ENCODE measurements around the gene ZDHHC1. TPM values are rescaled to one million over a fixed set of nuclear protein-coding genes. Genes with fewer than 3 reads are reported as not detected.

Gene ZDHHC1
- total and polyA plus RNA-seq, 4 donors = 0.33 to 1.6 (median 1.1) TPM

DNA sequence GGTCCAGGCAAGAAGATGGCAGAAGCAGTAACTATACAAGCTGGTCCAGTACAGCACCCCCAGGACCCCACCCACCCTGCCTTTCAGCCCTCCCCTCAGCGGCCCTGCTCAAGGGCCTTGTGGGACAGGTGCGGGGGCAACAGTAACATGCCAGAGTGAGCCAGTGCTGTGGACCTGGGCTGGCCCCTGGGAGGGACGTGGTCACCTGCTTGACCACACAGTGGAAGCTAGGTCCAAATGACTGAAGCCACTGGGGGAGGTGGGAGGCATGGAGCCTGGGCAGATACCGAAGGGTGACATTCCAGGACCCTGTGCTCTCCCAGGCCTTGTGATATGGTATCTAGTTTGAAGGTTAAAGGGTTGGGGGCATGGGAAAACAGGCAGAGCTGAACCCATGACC is 47.4 kb upstream of the ZDHHC1 start (continued):
- TF ChIP-seq, protein P1, sequence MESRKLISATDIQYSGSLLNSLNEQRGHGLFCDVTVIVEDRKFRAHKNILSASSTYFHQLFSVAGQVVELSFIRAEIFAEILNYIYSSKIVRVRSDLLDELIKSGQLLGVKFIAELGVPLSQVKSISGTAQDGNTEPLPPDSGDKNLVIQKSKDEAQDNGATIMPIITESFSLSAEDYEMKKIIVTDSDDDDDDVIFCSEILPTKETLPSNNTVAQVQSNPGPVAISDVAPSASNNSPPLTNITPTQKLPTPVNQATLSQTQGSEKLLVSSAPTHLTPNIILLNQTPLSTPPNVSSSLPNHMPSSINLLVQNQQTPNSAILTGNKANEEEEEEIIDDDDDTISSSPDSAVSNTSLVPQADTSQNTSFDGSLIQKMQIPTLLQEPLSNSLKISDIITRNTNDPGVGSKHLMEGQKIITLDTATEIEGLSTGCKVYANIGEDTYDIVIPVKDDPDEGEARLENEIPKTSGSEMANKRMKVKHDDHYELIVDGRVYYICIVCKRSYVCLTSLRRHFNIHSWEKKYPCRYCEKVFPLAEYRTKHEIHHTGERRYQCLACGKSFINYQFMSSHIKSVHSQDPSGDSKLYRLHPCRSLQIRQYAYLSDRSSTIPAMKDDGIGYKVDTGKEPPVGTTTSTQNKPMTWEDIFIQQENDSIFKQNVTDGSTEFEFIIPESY (IDR thresholded peaks at IDR 0.05) = no peak
- TF ChIP-seq, protein P2, sequence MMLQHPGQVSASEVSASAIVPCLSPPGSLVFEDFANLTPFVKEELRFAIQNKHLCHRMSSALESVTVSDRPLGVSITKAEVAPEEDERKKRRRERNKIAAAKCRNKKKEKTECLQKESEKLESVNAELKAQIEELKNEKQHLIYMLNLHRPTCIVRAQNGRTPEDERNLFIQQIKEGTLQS (IDR thresholded peaks at IDR 0.05) = no peak
- TF ChIP-seq RAD21 (IDR thresholded peaks at IDR 0.05) (no peak), YY1 (IDR thresholded peaks at IDR 0.05) (no peak), HNF4G (IDR thresholded peaks at IDR 0.05) (no peak), TAF1 (conservative IDR thresholded peaks at IDR 0.05) (no peak), JUND (IDR thresholded peaks at IDR 0.05) (no peak), HNF4A (conservative IDR thresholded peaks at IDR 0.05) (no peak)

DNA sequence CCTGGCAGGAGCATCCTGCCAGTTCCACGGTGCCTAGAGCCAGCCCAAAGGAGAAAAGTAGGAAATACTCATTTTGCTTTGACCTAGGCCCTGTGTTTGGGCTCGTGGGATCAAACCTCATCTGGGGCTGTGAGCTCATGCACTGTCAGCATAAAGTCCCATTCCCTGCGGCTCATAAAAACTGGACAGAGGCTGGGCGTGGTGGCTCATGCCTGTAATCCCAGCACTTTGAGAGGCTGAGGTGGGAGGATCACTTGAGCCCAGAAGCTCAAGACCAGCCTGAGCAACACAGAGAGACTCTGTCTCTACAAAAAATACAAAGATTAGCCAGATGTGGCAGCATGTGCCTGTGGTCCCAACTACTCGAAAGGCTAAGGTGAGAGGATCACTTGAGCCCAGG is 46.8 kb upstream of the ZDHHC1 start:
- TF ChIP-seq, protein P3, sequence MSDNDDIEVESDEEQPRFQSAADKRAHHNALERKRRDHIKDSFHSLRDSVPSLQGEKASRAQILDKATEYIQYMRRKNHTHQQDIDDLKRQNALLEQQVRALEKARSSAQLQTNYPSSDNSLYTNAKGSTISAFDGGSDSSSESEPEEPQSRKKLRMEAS (IDR thresholded peaks at IDR 0.05) = no peak
- TF ChIP-seq, protein P1 (IDR thresholded peaks at IDR 0.05) = no peak
- TF ChIP-seq, protein P2 (IDR thresholded peaks at IDR 0.05) = no peak
- TF ChIP-seq RXRA (IDR thresholded peaks at IDR 0.05) = no peak
- no peak for TF ChIP-seq JUND (IDR thresholded peaks at IDR 0.05)
- TF ChIP-seq GABPA (IDR thresholded peaks at IDR 0.05 in 1 of 2, conservative IDR thresholded peaks at IDR 0.05 in 1 of 2) = no peak
- no peak for TF ChIP-seq HNF4G (IDR thresholded peaks at IDR 0.05)
- no peak for TF ChIP-seq SP1 (IDR thresholded peaks at IDR 0.05)
- no peak for TF ChIP-seq EGR1 (IDR thresholded peaks at IDR 0.05; ENCODE audit: low read depth in 2 of 2)
- no peak for TF ChIP-seq FOXA1 (IDR thresholded peaks at IDR 0.05)
- no peak for TF ChIP-seq FOXA2 (IDR thresholded peaks at IDR 0.05)
- TF ChIP-seq NR2F2 (IDR thresholded peaks at IDR 0.05) = no peak
- TF ChIP-seq, protein P4, sequence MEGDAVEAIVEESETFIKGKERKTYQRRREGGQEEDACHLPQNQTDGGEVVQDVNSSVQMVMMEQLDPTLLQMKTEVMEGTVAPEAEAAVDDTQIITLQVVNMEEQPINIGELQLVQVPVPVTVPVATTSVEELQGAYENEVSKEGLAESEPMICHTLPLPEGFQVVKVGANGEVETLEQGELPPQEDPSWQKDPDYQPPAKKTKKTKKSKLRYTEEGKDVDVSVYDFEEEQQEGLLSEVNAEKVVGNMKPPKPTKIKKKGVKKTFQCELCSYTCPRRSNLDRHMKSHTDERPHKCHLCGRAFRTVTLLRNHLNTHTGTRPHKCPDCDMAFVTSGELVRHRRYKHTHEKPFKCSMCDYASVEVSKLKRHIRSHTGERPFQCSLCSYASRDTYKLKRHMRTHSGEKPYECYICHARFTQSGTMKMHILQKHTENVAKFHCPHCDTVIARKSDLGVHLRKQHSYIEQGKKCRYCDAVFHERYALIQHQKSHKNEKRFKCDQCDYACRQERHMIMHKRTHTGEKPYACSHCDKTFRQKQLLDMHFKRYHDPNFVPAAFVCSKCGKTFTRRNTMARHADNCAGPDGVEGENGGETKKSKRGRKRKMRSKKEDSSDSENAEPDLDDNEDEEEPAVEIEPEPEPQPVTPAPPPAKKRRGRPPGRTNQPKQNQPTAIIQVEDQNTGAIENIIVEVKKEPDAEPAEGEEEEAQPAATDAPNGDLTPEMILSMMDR (IDR thresholded peaks at IDR 0.05; ENCODE audit: low read depth, low read length, missing input control) = no peak
- no peak for TF ChIP-seq TAF1 (conservative IDR thresholded peaks at IDR 0.05)
- TF ChIP-seq YY1 (IDR thresholded peaks at IDR 0.05) = no peak
- TF ChIP-seq, protein P5, sequence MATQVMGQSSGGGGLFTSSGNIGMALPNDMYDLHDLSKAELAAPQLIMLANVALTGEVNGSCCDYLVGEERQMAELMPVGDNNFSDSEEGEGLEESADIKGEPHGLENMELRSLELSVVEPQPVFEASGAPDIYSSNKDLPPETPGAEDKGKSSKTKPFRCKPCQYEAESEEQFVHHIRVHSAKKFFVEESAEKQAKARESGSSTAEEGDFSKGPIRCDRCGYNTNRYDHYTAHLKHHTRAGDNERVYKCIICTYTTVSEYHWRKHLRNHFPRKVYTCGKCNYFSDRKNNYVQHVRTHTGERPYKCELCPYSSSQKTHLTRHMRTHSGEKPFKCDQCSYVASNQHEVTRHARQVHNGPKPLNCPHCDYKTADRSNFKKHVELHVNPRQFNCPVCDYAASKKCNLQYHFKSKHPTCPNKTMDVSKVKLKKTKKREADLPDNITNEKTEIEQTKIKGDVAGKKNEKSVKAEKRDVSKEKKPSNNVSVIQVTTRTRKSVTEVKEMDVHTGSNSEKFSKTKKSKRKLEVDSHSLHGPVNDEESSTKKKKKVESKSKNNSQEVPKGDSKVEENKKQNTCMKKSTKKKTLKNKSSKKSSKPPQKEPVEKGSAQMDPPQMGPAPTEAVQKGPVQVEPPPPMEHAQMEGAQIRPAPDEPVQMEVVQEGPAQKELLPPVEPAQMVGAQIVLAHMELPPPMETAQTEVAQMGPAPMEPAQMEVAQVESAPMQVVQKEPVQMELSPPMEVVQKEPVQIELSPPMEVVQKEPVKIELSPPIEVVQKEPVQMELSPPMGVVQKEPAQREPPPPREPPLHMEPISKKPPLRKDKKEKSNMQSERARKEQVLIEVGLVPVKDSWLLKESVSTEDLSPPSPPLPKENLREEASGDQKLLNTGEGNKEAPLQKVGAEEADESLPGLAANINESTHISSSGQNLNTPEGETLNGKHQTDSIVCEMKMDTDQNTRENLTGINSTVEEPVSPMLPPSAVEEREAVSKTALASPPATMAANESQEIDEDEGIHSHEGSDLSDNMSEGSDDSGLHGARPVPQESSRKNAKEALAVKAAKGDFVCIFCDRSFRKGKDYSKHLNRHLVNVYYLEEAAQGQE (IDR thresholded peaks at IDR 0.05) = no peak
- no peak for DNase-seq (ENCODE audit: low spot score)
- no peaks in the 10 kb centered on the region for H3K27me3 ChIP-seq (ENCODE audit: control insufficient read depth in 4 of 4, insufficient read depth in 4 of 4, low read length in 3 of 4)
- WGBS = 77% methylated on average over 5 of the region's 5 CpGs
- H3K9me3 ChIP-seq (ENCODE audit: control insufficient read depth in 4 of 4, low read length in 3 of 4) = no peaks in the 10 kb centered on the region
- peaks cover 22 to 55% (median 37%) of the 10 kb centered on the region in 4 donors for H3K4me1 ChIP-seq (ENCODE audit: control insufficient read depth in 4 of 4, insufficient read depth in 4 of 4, low read length in 3 of 4)
- peaks cover 0 to 2% (median 0%) of the 10 kb centered on the region in 4 donors for H3K36me3 ChIP-seq (ENCODE audit: control insufficient read depth in 4 of 4, insufficient read depth in 3 of 4, low read depth in 1 of 4, low read length in 3 of 4)
- H3K9ac ChIP-seq (ENCODE audit: low read depth in 1 of 2, low read length in 2 of 2) = no peak overlapping the region
- H3K27ac ChIP-seq (ENCODE audit: low read depth in 1 of 2, low read length in 2 of 2) = no peak overlapping the region
- no peak overlapping the region for H3K4me3 ChIP-seq (ENCODE audit: low read depth in 1 of 3, low read length in 3 of 3)
